Panc1 (cell line): ENCODE data around the gene TERB1. TPM values are rescaled to one million over a fixed set of nuclear protein-coding genes. Genes with fewer than 3 reads are reported as not detected.
"Not testable (repeated sequence)": the region's sequence is repeated elsewhere in the genome, so short reads cannot be mapped to it uniquely, and the experiment has no call there.

Experiments
- ATAC-seq: fragments of 200-7000 bp; cut with Tn5 transposase; 2 replicates; pipeline ENCODE4 v1.9.1; 2020; ENCODE audit warnings: mild to moderate bottlenecking, moderate library complexity
- BruUV-seq: library from RNA; stranded (reverse); fragments of 400-500 nt; replicated peaks from 2 replicates; lab custom pipeline; 2021; lab: Mats Ljungman, UMichigan
- CTCF ChIA-PET: fragments of 300-600 bp; sonication (Branson Sonifier 250); formaldehyde crosslinking; loops from one replicate; lab custom pipeline; 2022; ENCODE audit warnings: antibody characterized with exemption; lab: Charles Lee
- POLR2A ChIA-PET: fragments of 300-600 bp; sonication (Branson Sonifier 250); formaldehyde crosslinking; loops from one replicate; lab custom pipeline; 2022; ENCODE audit warnings: antibody characterized with exemption; lab: Charles Lee
- DNase-seq: peaks from one replicate; pipeline ENCODE4 v3.0.0-alpha.2; 2010; ENCODE audit warnings: low read depth, low spot score
- H3K27ac ChIP-seq: 2 replicates; pipeline ENCODE4 v1.5.1; 2011; ENCODE audit warnings: mild to moderate bottlenecking, low read length, inconsistent platforms
- H3K27me3 ChIP-seq: fragments of 200-500 bp; sonication (Bioruptor generic); 2 replicates; pipeline ENCODE4 v1.6.0; 2014; ENCODE audit warnings: low read length, inconsistent platforms; ENCODE audit not compliant: control insufficient read depth, insufficient read depth
- H3K36me3 ChIP-seq: fragments of 200-500 bp; sonication (Bioruptor generic); 2 replicates; pipeline ENCODE4 v1.5.1; 2014; ENCODE audit warnings: inconsistent platforms, mild to moderate bottlenecking, low read length, moderate library complexity; ENCODE audit not compliant: control insufficient read depth, insufficient read depth
- H3K4me1 ChIP-seq: 2 replicates; pipeline ENCODE4 v1.5.1; 2011; ENCODE audit warnings: inconsistent platforms, mild to moderate bottlenecking, low read length, moderate library complexity; ENCODE audit not compliant: control insufficient read depth, insufficient read depth
- H3K4me3 ChIP-seq, 2 experiments: 2 replicates each; pipeline ENCODE4 v1.5.1; 2011 to 2012; ENCODE audit warnings: low read depth in 2 of 2, low read length in 2 of 2, mild to moderate bottlenecking in 2 of 2, inconsistent platforms in 1 of 2, moderate library complexity in 1 of 2
- H3K9me3 ChIP-seq: fragments of 200-500 bp; sonication (Bioruptor generic); 2 replicates; pipeline ENCODE4 v1.5.1; 2014; ENCODE audit warnings: low read depth, mild to moderate bottlenecking, inconsistent platforms, low read length, moderate library complexity; ENCODE audit not compliant: control insufficient read depth, insufficient read depth
- POLR2AphosphoS5 ChIP-seq: IDR thresholded peaks from 2 replicates; pipeline ENCODE4 v1.6.1; 2012; ENCODE audit warnings: mild to moderate bottlenecking, low read depth, low read length, moderate library complexity
- REST ChIP-seq, 2 experiments: IDR thresholded peaks; 2 replicates each; pipeline ENCODE4 v1.6.1; 2011 to 2012; ENCODE audit warnings: low read depth in 2 of 2, control low read depth in 1 of 2, low read length in 1 of 2, mild to moderate bottlenecking in 1 of 2, moderate library complexity in 1 of 2; ENCODE audit not compliant: insufficient read depth in 1 of 2
- SIN3A ChIP-seq: IDR thresholded peaks from 2 replicates; pipeline ENCODE4 v1.6.1; 2012; ENCODE audit warnings: low read depth, mild to moderate bottlenecking, low read length, moderate library complexity, borderline replicate concordance; ENCODE audit not compliant: insufficient read depth
- TCF7L2 ChIP-seq: IDR thresholded peaks from 2 replicates; pipeline ENCODE4 v1.6.1; 2011; ENCODE audit warnings: mild to moderate bottlenecking, low read depth, low read length, inconsistent platforms
- in situ Hi-C: cut with HindIII; loops from 2 replicates; pipeline ENCODE4 v1.10.0; 2016; ENCODE audit warnings: low sequenced_read_pairs, low pct_unique_long_range_greater_than_20kb
- intact Hi-C: fragments of 100-400 bp; cut with micrococcal nuclease; formaldehyde crosslinking; loops from one replicate; pipeline ENCODE4 v1.10.0; 2022; ENCODE audit not compliant: unreplicated experiment
- total RNA-seq: library from RNA; stranded (reverse); gene quantifications from one replicate; pipeline ENCODE4 v1.2.1, GENCODE V29; 2021; ENCODE audit not compliant: unreplicated experiment
- TF ChIP-seq, protein P1 (sequence below): fragments of 450-650 bp; IDR thresholded peaks from 2 replicates; pipeline ENCODE4 v1.5.1; 2017; ENCODE audit warnings: mild to moderate bottlenecking

TERB1 gene
- total RNA-seq, 1 experiment from 2014 or later, result not detected

- Histone ChIP-seq H3K27me3 (no peaks in the 10 kb centered on the region), H3K4me1 (no peaks in the 10 kb centered on the region), H3K27ac (no peak overlapping the region), H3K9me3 (no peaks in the 10 kb centered on the region), H3K4me3 (no peak overlapping the region), H3K36me3 (peaks cover 10% of the 10 kb centered on the region; the same call in 1 of the 2 replicates)
- POLR2A ChIA-PET, result no interaction called here
- ATAC-seq (no peak), DNase-seq (no peak)
- TF ChIP-seq TCF7L2 (no peak), REST (IDR thresholded peaks at IDR 0.05; ENCODE audit: insufficient read depth in 1 of 2, low read depth in 2 of 2, low read length in 1 of 2) (no peak), POLR2AphosphoS5 (no peak), SIN3A (no peak)
- TF ChIP-seq, protein P1, sequence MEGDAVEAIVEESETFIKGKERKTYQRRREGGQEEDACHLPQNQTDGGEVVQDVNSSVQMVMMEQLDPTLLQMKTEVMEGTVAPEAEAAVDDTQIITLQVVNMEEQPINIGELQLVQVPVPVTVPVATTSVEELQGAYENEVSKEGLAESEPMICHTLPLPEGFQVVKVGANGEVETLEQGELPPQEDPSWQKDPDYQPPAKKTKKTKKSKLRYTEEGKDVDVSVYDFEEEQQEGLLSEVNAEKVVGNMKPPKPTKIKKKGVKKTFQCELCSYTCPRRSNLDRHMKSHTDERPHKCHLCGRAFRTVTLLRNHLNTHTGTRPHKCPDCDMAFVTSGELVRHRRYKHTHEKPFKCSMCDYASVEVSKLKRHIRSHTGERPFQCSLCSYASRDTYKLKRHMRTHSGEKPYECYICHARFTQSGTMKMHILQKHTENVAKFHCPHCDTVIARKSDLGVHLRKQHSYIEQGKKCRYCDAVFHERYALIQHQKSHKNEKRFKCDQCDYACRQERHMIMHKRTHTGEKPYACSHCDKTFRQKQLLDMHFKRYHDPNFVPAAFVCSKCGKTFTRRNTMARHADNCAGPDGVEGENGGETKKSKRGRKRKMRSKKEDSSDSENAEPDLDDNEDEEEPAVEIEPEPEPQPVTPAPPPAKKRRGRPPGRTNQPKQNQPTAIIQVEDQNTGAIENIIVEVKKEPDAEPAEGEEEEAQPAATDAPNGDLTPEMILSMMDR, result no peak
- in situ Hi-C loops (no loop called here), intact Hi-C loops (no loop called here)
- no TSS peak for BruUV-seq
- CTCF ChIA-PET, result no interaction called here
Measured at GRCh38 chr16:66800856-66801255, 528 bp downstream of the TERB1 start.

DNA sequence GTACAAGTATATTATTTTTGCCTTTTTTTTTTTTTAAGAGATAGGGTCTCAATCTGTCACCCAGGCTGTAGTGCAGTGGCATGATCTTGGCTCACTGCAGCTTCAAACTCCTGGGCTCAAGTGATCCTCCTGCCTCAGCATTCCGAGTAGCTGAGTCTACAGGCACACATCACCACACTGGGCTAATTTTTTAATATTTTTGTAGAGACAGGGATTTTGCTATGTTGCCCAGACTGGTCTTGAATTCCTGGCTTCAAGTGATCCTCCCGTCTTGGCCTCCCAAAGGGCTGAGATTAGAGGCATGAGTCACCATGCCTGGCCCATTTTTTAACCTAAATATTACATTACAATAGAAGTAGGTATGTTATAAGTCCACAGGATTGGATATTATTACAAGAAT is 3.2 kb downstream of the TERB1 start:
- BruUV-seq, result no TSS peak
- CTCF ChIA-PET, result interaction anchor here (0.5 kb wide), 1 partner anchor 31 kb away, joined by 8 read pairs; no protein-coding TSS in a partner anchor
- TF ChIP-seq REST (IDR thresholded peaks at IDR 0.05; ENCODE audit: insufficient read depth in 1 of 2, low read depth in 2 of 2, low read length in 1 of 2), result no peak
- no peak for TF ChIP-seq SIN3A
- TF ChIP-seq, protein P1, result no peak
- TF ChIP-seq POLR2AphosphoS5, result no peak
- TF ChIP-seq TCF7L2, result no peak

GRCh38 chr16:66793984-66794383 is 7.4 kb downstream of the TERB1 start:
- DNase-seq, ATAC-seq, H3K4me3 ChIP-seq, in situ Hi-C loops, CTCF ChIA-PET, H3K36me3 ChIP-seq, intact Hi-C loops, H3K9me3 ChIP-seq, H3K27ac ChIP-seq, BruUV-seq, H3K27me3 ChIP-seq, POLR2A ChIA-PET, H3K4me1 ChIP-seq: not testable (repeated sequence)

More for the DNA sequence above, 3.2 kb downstream of the TERB1 start:
- Histone ChIP-seq H3K4me3 (no peak overlapping the region), H3K9me3 (no peaks in the 10 kb centered on the region), H3K4me1 (no peaks in the 10 kb centered on the region), H3K27ac (no peak overlapping the region), H3K27me3 (no peaks in the 10 kb centered on the region), H3K36me3 (peaks cover 2% of the 10 kb centered on the region; the same call in 1 of the 2 replicates)
- no peak for ATAC-seq
- DNase-seq, result no peak
- intact Hi-C loops, result no loop called here
- in situ Hi-C loops, result no loop called here
- POLR2A ChIA-PET, result no interaction called here
